D721Med (cell line): ENCODE data around the gene MYO1F.
"Not testable (repeated sequence)": the region's sequence is repeated elsewhere in the genome, so short reads cannot be mapped to it uniquely, and the experiment has no call there.

Source experiments
- DNase-seq: peaks from one replicate; pipeline ENCODE4 v3.0.0; 2011; ENCODE audit warnings: low spot score; ENCODE audit not compliant: insufficient read length
- FAIRE-seq: peaks from 2 replicates; lab custom pipeline; 2011; peaks lifted over from hg19 to GRCh38; lab: Jason Lieb, UNC
- TF ChIP-seq, protein P1 (sequence below): IDR thresholded peaks from 2 replicates; pipeline ENCODE4 v1.5.1; 2012; ENCODE audit warnings: mild to moderate bottlenecking, control low read depth; ENCODE audit not compliant: insufficient read depth; ENCODE audit errors: missing control alignments

MYO1F gene

DNA sequence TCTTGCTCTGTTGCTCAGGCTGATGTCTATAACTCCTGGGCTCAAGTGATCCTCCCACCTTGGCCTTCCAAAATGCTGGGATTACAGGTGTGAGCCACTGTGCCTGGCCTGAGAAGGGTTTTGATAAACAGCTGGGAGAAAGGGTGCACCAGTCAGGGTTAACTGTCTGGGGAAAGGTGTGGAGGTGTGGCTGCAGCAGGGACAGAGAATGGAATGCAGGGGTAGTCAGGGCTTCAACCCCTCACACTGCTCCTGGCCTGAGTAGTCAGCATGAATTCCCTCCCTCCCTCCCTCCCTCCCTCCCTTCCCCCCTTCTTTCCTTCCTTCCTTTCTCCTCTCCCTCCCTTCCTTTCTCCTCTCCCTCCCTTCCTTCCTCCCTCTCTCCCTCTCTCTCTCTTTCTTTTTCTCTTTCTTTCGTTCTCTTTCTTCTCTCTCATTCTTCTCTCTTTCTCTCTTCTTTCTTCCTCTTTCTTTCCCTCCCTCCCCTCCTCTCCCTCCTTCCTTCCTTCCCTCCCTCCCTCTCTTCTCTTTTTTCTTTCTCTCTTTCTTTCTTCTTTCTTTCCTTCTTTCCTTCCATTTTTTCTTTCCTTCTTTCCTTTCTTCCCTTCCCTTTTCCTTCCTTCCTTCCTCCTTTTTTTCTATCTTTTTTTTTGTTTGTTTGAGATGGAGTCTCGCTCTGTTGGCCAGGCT, 16.0 kb downstream of the MYO1F start:
- TF ChIP-seq, protein P1, sequence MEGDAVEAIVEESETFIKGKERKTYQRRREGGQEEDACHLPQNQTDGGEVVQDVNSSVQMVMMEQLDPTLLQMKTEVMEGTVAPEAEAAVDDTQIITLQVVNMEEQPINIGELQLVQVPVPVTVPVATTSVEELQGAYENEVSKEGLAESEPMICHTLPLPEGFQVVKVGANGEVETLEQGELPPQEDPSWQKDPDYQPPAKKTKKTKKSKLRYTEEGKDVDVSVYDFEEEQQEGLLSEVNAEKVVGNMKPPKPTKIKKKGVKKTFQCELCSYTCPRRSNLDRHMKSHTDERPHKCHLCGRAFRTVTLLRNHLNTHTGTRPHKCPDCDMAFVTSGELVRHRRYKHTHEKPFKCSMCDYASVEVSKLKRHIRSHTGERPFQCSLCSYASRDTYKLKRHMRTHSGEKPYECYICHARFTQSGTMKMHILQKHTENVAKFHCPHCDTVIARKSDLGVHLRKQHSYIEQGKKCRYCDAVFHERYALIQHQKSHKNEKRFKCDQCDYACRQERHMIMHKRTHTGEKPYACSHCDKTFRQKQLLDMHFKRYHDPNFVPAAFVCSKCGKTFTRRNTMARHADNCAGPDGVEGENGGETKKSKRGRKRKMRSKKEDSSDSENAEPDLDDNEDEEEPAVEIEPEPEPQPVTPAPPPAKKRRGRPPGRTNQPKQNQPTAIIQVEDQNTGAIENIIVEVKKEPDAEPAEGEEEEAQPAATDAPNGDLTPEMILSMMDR = no peak
- FAIRE-seq (no peak), DNase-seq (no peak)

GRCh38 chr19:8558325-8558724, 18.9 kb downstream of the MYO1F start:
- TF ChIP-seq, protein P1 = no peak

GRCh38 chr19:8557642-8558238, 19.5 kb downstream of the MYO1F start:
- DNase-seq (no peak), FAIRE-seq (no peak)
- TF ChIP-seq, protein P1 = no peak

More at GRCh38 chr19:8558325-8558724, 18.9 kb downstream of the MYO1F start:
- FAIRE-seq = no peak
- no peak for DNase-seq

DNA sequence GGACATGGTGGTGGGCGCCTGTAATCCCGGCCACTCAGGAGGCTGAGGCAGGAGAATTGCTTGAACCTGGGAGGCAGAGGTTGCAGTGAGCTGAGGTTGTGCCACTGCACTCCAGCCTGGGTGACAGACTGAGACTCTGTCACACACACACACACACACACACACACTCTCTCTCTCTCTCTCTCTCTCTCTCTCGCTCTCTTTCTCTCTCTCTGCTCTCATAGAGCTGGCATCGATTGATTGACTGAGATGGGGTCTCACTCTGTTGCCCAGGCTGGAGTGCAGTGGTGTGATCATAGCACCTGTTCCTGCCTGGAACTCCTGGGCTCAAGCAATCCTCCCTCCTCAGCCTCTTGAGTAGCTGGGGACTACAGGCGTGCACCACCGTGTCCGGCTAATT, 23.5 kb downstream of the MYO1F start:
- not testable (repeated sequence) for DNase-seq, FAIRE-seq

DNA sequence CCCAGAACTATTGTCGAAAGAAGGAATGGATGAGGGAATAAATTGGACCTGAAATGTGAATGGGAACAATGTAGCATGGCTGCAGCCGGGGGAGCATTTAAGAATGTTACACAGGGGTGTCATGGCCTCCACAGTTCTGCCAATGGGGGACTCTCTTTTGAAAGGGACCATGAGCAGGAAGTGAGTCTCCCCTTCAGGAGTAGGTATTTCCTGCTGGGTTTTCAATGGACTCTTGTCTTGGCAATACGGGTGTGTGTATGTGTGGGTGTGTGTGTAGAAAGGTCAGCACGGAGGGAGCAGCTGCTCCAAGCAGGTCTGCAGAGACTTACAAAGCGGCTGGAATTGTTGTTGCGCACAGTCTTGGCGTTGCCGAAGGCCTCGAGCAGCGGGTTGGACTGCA, 24.4 kb downstream of the MYO1F start:
- FAIRE-seq (no peak), DNase-seq (no peak)
- TF ChIP-seq, protein P1 = no peak

DNA sequence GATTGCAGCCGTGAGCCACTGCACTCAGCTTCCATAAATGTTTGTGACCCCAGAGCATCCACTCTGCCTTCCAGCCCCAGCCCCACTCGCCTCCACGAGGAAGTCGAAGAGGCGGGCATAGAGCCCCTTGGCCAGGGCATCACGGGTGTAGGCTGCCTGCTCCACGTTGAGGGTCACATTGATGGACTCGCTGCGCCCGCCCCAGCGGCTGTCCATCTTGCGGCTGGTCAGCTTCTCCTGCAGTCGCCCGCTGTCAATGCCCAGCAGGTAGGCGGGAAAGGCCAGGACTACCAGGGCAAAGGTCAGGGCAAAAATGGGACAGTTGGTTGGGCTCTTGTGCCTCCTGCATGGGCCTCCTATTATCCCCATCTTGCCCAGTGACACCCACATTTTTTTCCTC, 27.2 kb downstream of the MYO1F start:
- TF ChIP-seq, protein P1 = no peak
- FAIRE-seq = no peak
- DNase-seq = no peak

- FAIRE-seq (no peak), DNase-seq (no peak)
- TF ChIP-seq, protein P1 = no peak
Observed at GRCh38 chr19:8545743-8546142, 31.5 kb downstream of the MYO1F start.
